HepG2 (cell line): ENCODE measurements around the gene MBLAC1. TPM values are rescaled to one million over a fixed set of nuclear protein-coding genes. Genes with fewer than 3 reads are reported as not detected.
A peak's percentile ranks its signal among the peaks of the same experiment; 100 is the strongest.

Experiments used
- CAMTA2 ChIP-seq: sonication (generic); formaldehyde crosslinking; IDR thresholded peaks from 2 replicates; pipeline ENCODE4 v1.4.0; 2020; ENCODE audit warnings: mild to moderate bottlenecking, missing genetic modification reagents, borderline replicate concordance
- KLF11 ChIP-seq: IDR thresholded peaks from 2 replicates; pipeline ENCODE4 v1.6.1; 2016; ENCODE audit warnings: missing compliant biosample characterization
- SOX6 ChIP-seq, 2 experiments: fragments of 450-650 bp in 1 of 2; sonication (generic) in 1 of 2; formaldehyde crosslinking in 1 of 2; IDR thresholded peaks; 2 replicates each; pipeline versions ENCODE4 v1.4.0 to v1.6.1; 2017 to 2020; ENCODE audit warnings: antibody characterized with exemption in 1 of 2, mild to moderate bottlenecking in 1 of 2, missing genetic modification reagents in 1 of 2
- SP2 ChIP-seq: sonication (generic); formaldehyde crosslinking; IDR thresholded peaks from 2 replicates; pipeline ENCODE4 v1.5.1; 2020; ENCODE audit warnings: mild to moderate bottlenecking, missing genetic modification reagents
- TCF7L2 ChIP-seq: IDR thresholded peaks from 2 replicates; pipeline ENCODE4 v1.6.1; 2011; ENCODE audit warnings: mild to moderate bottlenecking, low read depth, low read length, moderate library complexity
- ZNF136 ChIP-seq: sonication (generic); formaldehyde crosslinking; IDR thresholded peaks from 2 replicates; pipeline ENCODE4 v1.8.1; 2022; ENCODE audit warnings: low read depth, mild to moderate bottlenecking, moderate library complexity, missing genetic modification reagents
- ZNF180 ChIP-seq: sonication (generic); formaldehyde crosslinking; IDR thresholded peaks from 2 replicates; pipeline ENCODE4 v1.4.0; 2020; ENCODE audit warnings: low read depth, missing genetic modification reagents, borderline replicate concordance
- ZNF383 ChIP-seq: sonication (generic); formaldehyde crosslinking; IDR thresholded peaks from 2 replicates; pipeline ENCODE4 v1.4.0; 2020; ENCODE audit warnings: missing genetic modification reagents, mild to moderate bottlenecking, borderline replicate concordance
- ZNF430 ChIP-seq: sonication (generic); formaldehyde crosslinking; IDR thresholded peaks from 2 replicates; pipeline ENCODE4 v1.9.0; 2021; ENCODE audit warnings: mild to moderate bottlenecking, missing genetic modification reagents
- ZNF577 ChIP-seq: sonication (generic); formaldehyde crosslinking; IDR thresholded peaks from 2 replicates; pipeline ENCODE4 v1.4.0; 2020; ENCODE audit warnings: mild to moderate bottlenecking, low read depth, missing genetic modification reagents, borderline replicate concordance
- ZNF7 ChIP-seq: IDR thresholded peaks from 2 replicates; pipeline ENCODE4 v1.6.1; 2016; ENCODE audit warnings: missing biosample characterization, missing genetic modification reagents
- ZNF850 ChIP-seq: sonication (generic); formaldehyde crosslinking; conservative IDR thresholded peaks from 2 replicates; pipeline ENCODE4 v1.9.0; 2021; ENCODE audit warnings: mild to moderate bottlenecking, missing genetic modification reagents
- polyA plus RNA-seq, 8 experiments: library from polyadenylated mRNA; depleted of rRNA in 3 of 8; stranded (reverse) in 7 of 8; unstranded in 1 of 8; fragments of >200 nt; fragmentation: Illumina TruSeq in 4 of 8; extraction: Trizol in 4 of 8; gene quantifications; 2 replicates each; pipeline versions ENCODE4 v1.2.1 to v1.2.3, GENCODE V29; 2011 to 2016; ENCODE audit warnings: low read depth in 4 of 8, missing spikeins in 1 of 8, mixed read lengths in 1 of 8; ENCODE audit not compliant: insufficient read depth in 1 of 8
- total RNA-seq, 5 experiments: library from RNA; depleted of rRNA; stranded (reverse); fragments of >200 nt; fragmentation: Illumina TruSeq; extraction: Trizol; gene quantifications; 2 replicates each; pipeline ENCODE4 v1.2.3, GENCODE V29; 2016; ENCODE audit warnings: low read depth in 1 of 5
- TF ChIP-seq, protein P1 (sequence below): IDR thresholded peaks from 2 replicates; pipeline ENCODE4 v1.4.0; 2020; ENCODE audit warnings: mild to moderate bottlenecking, missing genetic modification reagents
- TF ChIP-seq, protein P2 (sequence below): sonication (generic); formaldehyde crosslinking; IDR thresholded peaks from 2 replicates; pipeline ENCODE4 v1.4.0; 2020; ENCODE audit warnings: mild to moderate bottlenecking, low read depth, missing genetic modification reagents
- TF ChIP-seq, protein P3 (sequence below): sonication (generic); formaldehyde crosslinking; IDR thresholded peaks from 2 replicates; pipeline ENCODE4 v1.4.0; 2020; ENCODE audit warnings: missing genetic modification reagents, borderline replicate concordance
- TF ChIP-seq, protein P4 (sequence below): sonication (generic); formaldehyde crosslinking; IDR thresholded peaks from 2 replicates; pipeline ENCODE4 v1.5.1; 2020; ENCODE audit warnings: mild to moderate bottlenecking, missing genetic modification reagents, moderate library complexity

MBLAC1 gene
- total and polyA plus RNA-seq, 2 of the 13 experiments (the other 11 are each of a cell fraction or from before 2014, with no cell fraction given) = 0.79 to 2.1 TPM

DNA sequence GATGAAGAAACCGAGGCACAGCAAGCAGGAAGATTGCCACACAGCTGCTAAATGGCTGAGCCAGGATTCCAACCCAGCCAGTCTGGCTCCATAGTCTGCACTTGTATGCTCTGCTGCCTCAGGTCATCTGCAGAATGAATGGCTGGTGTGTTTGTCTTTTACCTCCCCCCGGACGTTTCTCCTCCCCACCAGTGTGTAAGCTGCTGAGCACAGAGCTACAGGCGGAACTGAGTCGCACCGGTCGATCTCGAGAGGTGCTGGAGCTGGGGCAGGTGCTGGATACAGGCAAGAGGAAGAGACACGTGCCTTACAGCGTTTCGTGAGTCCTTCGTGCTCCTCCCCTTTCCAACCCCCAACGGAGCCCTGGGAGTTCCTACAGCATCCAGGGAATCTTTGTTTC, 4.7 kb upstream of the MBLAC1 start (continued):
- TF ChIP-seq, protein P1, sequence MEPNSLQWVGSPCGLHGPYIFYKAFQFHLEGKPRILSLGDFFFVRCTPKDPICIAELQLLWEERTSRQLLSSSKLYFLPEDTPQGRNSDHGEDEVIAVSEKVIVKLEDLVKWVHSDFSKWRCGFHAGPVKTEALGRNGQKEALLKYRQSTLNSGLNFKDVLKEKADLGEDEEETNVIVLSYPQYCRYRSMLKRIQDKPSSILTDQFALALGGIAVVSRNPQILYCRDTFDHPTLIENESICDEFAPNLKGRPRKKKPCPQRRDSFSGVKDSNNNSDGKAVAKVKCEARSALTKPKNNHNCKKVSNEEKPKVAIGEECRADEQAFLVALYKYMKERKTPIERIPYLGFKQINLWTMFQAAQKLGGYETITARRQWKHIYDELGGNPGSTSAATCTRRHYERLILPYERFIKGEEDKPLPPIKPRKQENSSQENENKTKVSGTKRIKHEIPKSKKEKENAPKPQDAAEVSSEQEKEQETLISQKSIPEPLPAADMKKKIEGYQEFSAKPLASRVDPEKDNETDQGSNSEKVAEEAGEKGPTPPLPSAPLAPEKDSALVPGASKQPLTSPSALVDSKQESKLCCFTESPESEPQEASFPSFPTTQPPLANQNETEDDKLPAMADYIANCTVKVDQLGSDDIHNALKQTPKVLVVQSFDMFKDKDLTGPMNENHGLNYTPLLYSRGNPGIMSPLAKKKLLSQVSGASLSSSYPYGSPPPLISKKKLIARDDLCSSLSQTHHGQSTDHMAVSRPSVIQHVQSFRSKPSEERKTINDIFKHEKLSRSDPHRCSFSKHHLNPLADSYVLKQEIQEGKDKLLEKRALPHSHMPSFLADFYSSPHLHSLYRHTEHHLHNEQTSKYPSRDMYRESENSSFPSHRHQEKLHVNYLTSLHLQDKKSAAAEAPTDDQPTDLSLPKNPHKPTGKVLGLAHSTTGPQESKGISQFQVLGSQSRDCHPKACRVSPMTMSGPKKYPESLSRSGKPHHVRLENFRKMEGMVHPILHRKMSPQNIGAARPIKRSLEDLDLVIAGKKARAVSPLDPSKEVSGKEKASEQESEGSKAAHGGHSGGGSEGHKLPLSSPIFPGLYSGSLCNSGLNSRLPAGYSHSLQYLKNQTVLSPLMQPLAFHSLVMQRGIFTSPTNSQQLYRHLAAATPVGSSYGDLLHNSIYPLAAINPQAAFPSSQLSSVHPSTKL (CRISPR knock-in tag) = peak; percentile 54; the same call in 1 of the 2 replicates
- TF ChIP-seq ZNF430 (CRISPR knock-in tag) (no peak; the same call in 1 of the 2 replicates), SP2 (no peak), ZNF383 (CRISPR knock-in tag) (no peak), ZNF7 (CRISPR knock-in tag) (peak; percentile 85), ZNF577 (CRISPR knock-in tag) (no peak), TCF7L2 (no peak), ZNF180 (CRISPR knock-in tag) (no peak), CAMTA2 (CRISPR knock-in tag) (no peak), ZNF136 (no peak), KLF11 (CRISPR knock-in tag) (no peak), SOX6 (IDR thresholded peaks at IDR 0.05) (no peak), SOX6 (CRISPR knock-in tag; IDR thresholded peaks at IDR 0.05) (0 out of 2 replicates have a peak, but pooled peaks have one; percentile 9), ZNF850 (CRISPR knock-in tag) (no peak)
- TF ChIP-seq, protein P2, sequence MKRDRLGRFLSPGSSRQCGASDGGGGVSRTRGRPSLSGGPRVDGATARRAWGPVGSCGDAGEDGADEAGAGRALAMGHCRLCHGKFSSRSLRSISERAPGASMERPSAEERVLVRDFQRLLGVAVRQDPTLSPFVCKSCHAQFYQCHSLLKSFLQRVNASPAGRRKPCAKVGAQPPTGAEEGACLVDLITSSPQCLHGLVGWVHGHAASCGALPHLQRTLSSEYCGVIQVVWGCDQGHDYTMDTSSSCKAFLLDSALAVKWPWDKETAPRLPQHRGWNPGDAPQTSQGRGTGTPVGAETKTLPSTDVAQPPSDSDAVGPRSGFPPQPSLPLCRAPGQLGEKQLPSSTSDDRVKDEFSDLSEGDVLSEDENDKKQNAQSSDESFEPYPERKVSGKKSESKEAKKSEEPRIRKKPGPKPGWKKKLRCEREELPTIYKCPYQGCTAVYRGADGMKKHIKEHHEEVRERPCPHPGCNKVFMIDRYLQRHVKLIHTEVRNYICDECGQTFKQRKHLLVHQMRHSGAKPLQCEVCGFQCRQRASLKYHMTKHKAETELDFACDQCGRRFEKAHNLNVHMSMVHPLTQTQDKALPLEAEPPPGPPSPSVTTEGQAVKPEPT (CRISPR knock-in tag) = no peak
- TF ChIP-seq, protein P3, sequence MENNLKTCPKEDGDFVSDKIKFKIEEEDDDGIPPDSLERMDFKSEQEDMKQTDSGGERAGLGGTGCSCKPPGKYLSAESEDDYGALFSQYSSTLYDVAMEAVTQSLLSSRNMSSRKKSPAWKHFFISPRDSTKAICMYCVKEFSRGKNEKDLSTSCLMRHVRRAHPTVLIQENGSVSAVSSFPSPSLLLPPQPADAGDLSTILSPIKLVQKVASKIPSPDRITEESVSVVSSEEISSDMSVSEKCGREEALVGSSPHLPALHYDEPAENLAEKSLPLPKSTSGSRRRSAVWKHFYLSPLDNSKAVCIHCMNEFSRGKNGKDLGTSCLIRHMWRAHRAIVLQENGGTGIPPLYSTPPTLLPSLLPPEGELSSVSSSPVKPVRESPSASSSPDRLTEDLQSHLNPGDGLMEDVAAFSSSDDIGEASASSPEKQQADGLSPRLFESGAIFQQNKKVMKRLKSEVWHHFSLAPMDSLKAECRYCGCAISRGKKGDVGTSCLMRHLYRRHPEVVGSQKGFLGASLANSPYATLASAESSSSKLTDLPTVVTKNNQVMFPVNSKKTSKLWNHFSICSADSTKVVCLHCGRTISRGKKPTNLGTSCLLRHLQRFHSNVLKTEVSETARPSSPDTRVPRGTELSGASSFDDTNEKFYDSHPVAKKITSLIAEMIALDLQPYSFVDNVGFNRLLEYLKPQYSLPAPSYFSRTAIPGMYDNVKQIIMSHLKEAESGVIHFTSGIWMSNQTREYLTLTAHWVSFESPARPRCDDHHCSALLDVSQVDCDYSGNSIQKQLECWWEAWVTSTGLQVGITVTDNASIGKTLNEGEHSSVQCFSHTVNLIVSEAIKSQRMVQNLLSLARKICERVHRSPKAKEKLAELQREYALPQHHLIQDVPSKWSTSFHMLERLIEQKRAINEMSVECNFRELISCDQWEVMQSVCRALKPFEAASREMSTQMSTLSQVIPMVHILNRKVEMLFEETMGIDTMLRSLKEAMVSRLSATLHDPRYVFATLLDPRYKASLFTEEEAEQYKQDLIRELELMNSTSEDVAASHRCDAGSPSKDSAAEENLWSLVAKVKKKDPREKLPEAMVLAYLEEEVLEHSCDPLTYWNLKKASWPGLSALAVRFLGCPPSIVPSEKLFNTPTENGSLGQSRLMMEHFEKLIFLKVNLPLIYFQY = no peak
- TF ChIP-seq, protein P4, sequence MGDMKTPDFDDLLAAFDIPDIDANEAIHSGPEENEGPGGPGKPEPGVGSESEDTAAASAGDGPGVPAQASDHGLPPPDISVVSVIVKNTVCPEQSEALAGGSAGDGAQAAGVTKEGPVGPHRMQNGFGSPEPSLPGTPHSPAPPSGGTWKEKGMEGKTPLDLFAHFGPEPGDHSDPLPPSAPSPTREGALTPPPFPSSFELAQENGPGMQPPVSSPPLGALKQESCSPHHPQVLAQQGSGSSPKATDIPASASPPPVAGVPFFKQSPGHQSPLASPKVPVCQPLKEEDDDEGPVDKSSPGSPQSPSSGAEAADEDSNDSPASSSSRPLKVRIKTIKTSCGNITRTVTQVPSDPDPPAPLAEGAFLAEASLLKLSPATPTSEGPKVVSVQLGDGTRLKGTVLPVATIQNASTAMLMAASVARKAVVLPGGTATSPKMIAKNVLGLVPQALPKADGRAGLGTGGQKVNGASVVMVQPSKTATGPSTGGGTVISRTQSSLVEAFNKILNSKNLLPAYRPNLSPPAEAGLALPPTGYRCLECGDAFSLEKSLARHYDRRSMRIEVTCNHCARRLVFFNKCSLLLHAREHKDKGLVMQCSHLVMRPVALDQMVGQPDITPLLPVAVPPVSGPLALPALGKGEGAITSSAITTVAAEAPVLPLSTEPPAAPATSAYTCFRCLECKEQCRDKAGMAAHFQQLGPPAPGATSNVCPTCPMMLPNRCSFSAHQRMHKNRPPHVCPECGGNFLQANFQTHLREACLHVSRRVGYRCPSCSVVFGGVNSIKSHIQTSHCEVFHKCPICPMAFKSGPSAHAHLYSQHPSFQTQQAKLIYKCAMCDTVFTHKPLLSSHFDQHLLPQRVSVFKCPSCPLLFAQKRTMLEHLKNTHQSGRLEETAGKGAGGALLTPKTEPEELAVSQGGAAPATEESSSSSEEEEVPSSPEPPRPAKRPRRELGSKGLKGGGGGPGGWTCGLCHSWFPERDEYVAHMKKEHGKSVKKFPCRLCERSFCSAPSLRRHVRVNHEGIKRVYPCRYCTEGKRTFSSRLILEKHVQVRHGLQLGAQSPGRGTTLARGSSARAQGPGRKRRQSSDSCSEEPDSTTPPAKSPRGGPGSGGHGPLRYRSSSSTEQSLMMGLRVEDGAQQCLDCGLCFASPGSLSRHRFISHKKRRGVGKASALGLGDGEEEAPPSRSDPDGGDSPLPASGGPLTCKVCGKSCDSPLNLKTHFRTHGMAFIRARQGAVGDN (CRISPR knock-in tag) = peak; percentile 88
